MM.1S (cell line): ENCODE measurements around the gene ELMO1.

Source experiments
- DNase-seq: peaks from one replicate; pipeline ENCODE4 v3.0.0-alpha.2; 2015
- H2AFZ ChIP-seq: fragments of 300-600 bp; sonication (generic); 2 replicates; pipeline ENCODE4 v1.6.0; 2016; ENCODE audit warnings: antibody characterized with exemption, low read length
- H3F3A ChIP-seq: fragments of 300-600 bp; sonication (generic); 2 replicates; pipeline ENCODE4 v1.6.1; 2016; ENCODE audit warnings: mild to moderate bottlenecking, antibody characterized with exemption, low read length, moderate library complexity, mixed read lengths; ENCODE audit not compliant: insufficient read depth
- H3K27ac ChIP-seq: fragments of 300-600 bp; sonication (generic); 2 replicates; pipeline ENCODE4 v1.5.1; 2016; ENCODE audit warnings: mild to moderate bottlenecking, low read length
- H3K27me3 ChIP-seq: fragments of 300-600 bp; sonication (generic); replicated peaks from 2 replicates; pipeline ENCODE4 v1.6.0; 2016; ENCODE audit warnings: low read length; ENCODE audit not compliant: insufficient read depth
- H3K36me3 ChIP-seq: fragments of 300-600 bp; sonication (generic); replicated peaks from 2 replicates; pipeline ENCODE4 v1.6.1; 2016; ENCODE audit warnings: mild to moderate bottlenecking, low read length, mixed read lengths; ENCODE audit not compliant: insufficient read depth
- H3K4me1 ChIP-seq: fragments of 300-600 bp; sonication (generic); 2 replicates; pipeline ENCODE4 v1.6.1; 2016; ENCODE audit warnings: low read length, mixed read lengths
- H3K4me2 ChIP-seq: fragments of 300-600 bp; sonication (generic); 2 replicates; pipeline ENCODE4 v1.6.0; 2016; ENCODE audit warnings: low read depth, low read length
- H3K4me3 ChIP-seq: fragments of 300-600 bp; sonication (generic); 2 replicates; pipeline ENCODE4 v1.5.1; 2016; ENCODE audit warnings: low read length, mixed read lengths
- H3K79me2 ChIP-seq: fragments of 300-600 bp; sonication (generic); 2 replicates; pipeline ENCODE4 v1.6.1; 2016; ENCODE audit warnings: mixed run types, low read length, mixed read lengths
- H3K9ac ChIP-seq: fragments of 300-600 bp; sonication (generic); 2 replicates; pipeline ENCODE4 v1.6.1; 2016; ENCODE audit warnings: low read length, mixed read lengths
- H3K9me2 ChIP-seq: fragments of 300-600 bp; sonication (generic); replicated peaks from 2 replicates; pipeline ENCODE4 v1.6.1; 2016; ENCODE audit warnings: mild to moderate bottlenecking, low read length, mixed read lengths; ENCODE audit not compliant: insufficient read depth
- H3K9me3 ChIP-seq: fragments of 300-600 bp; sonication (generic); replicated peaks from 2 replicates; pipeline ENCODE4 v1.6.1; 2016; ENCODE audit warnings: mild to moderate bottlenecking, low read length, mixed read lengths; ENCODE audit not compliant: insufficient read depth
- H4K20me1 ChIP-seq: fragments of 300-600 bp; sonication (generic); 2 replicates; pipeline ENCODE4 v1.6.1; 2016; ENCODE audit warnings: mild to moderate bottlenecking, low read length, moderate library complexity, mixed read lengths; ENCODE audit not compliant: insufficient read depth
- CTCF ChIP-seq: fragments of 300-600 bp; sonication (generic); IDR thresholded peaks from 2 replicates; pipeline ENCODE4 v1.5.1; 2016; ENCODE audit warnings: antibody characterized with exemption, low read length, mixed read lengths
- EZH2 ChIP-seq: fragments of 300-600 bp; sonication (generic); optimal IDR thresholded peaks from 2 replicates; pipeline ENCODE3; 2017; ENCODE audit warnings: low read depth, mild to moderate bottlenecking, antibody characterized with exemption, low read length, mixed read lengths
- EZH2phosphoT487 ChIP-seq: fragments of 300-600 bp; sonication (generic); IDR thresholded peaks from 2 replicates; pipeline ENCODE4 v1.6.1; 2018; ENCODE audit warnings: antibody characterized with exemption, low read length

ELMO1 gene

DNA sequence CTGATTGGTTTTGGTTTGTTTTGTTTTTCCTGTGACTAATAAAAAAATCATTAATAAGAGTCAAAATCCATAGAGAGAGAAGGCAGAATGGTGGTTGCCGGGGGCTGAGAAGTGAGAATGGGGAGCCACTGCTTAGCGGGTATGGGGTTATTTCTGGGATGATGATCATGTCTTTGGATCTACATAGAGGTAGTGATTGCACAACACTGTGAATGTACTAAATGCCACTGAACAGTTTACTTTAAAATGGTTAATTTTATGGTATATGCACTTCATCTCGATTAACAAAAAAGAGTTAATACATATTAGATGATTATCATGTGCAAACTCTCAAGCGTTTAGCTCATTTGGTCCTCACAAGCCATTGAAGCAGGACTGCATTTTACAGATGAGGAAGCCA, 342.9 kb downstream of the ELMO1 start:
- no peaks in the 10 kb centered on the region for H3K27me3 ChIP-seq
- H3K4me3 ChIP-seq: no peak overlapping the region
- no peak overlapping the region for H2AFZ ChIP-seq
- H3K36me3 ChIP-seq: no peaks in the 10 kb centered on the region
- DNase-seq: no peak
- H3K9ac ChIP-seq: no peak overlapping the region
- no peak for TF ChIP-seq CTCF
- no peak for TF ChIP-seq EZH2
- TF ChIP-seq EZH2phosphoT487: no peak
- no peak overlapping the region for H3K4me2 ChIP-seq
- H3F3A ChIP-seq: no peaks in the 10 kb centered on the region
- H3K9me3 ChIP-seq: no peaks in the 10 kb centered on the region
- H3K79me2 ChIP-seq: peaks cover 15% of the 10 kb centered on the region; the same call in 1 of the 2 replicates
- H3K27ac ChIP-seq: no peak overlapping the region
- no peaks in the 10 kb centered on the region for H3K9me2 ChIP-seq
- no peaks in the 10 kb centered on the region for H4K20me1 ChIP-seq
- no peaks in the 10 kb centered on the region for H3K4me1 ChIP-seq

GRCh38 chr7:37104822-37105518, 343.7 kb downstream of the ELMO1 start:
- no peak overlapping the region for H3K9ac ChIP-seq
- TF ChIP-seq EZH2 (no peak), CTCF (no peak), EZH2phosphoT487 (no peak)
- no peak for DNase-seq
- peaks cover 15% of the 10 kb centered on the region; the same call in 1 of the 2 replicates for H3K79me2 ChIP-seq
- no peaks in the 10 kb centered on the region for H4K20me1 ChIP-seq
- no peaks in the 10 kb centered on the region for H3K36me3 ChIP-seq
- H3K9me2 ChIP-seq: no peaks in the 10 kb centered on the region
- no peak overlapping the region for H3K4me2 ChIP-seq
- H3K27ac ChIP-seq: no peak overlapping the region
- no peaks in the 10 kb centered on the region for H3K9me3 ChIP-seq
- H3K4me1 ChIP-seq: no peaks in the 10 kb centered on the region
- H2AFZ ChIP-seq: no peak overlapping the region
- no peak overlapping the region for H3K4me3 ChIP-seq
- no peaks in the 10 kb centered on the region for H3F3A ChIP-seq
- no peaks in the 10 kb centered on the region for H3K27me3 ChIP-seq

- peaks cover 10% of the 10 kb centered on the region; the same call in 1 of the 2 replicates for H3K79me2 ChIP-seq
- TF ChIP-seq CTCF (no peak), EZH2phosphoT487 (no peak), EZH2 (no peak)
- H3F3A ChIP-seq: no peaks in the 10 kb centered on the region
Observed at GRCh38 chr7:37102518-37103137, 346.0 kb downstream of the ELMO1 start.

More at GRCh38 chr7:37102518-37103137, 346.0 kb downstream of the ELMO1 start:
- Histone ChIP-seq H3K36me3 (no peaks in the 10 kb centered on the region), H3K27me3 (no peaks in the 10 kb centered on the region), H3K4me1 (no peaks in the 10 kb centered on the region), H3K9me3 (no peaks in the 10 kb centered on the region), H3K9me2 (no peaks in the 10 kb centered on the region), H4K20me1 (no peaks in the 10 kb centered on the region), H3K4me3 (no peak overlapping the region), H3K27ac (no peak overlapping the region), H2AFZ (no peak overlapping the region), H3K4me2 (no peak overlapping the region), H3K9ac (no peak overlapping the region)
- no peak for DNase-seq
